Suppressor macrophage treated with lipopolysaccharide for 4 hours (primary cell): Measurements from ENCODE around the gene DCHS1.
A peak's percentile ranks its signal among the peaks of the same experiment; 100 is the strongest.

Experiments used
- DNase-seq: peaks from one replicate; pipeline ENCODE4 v3.0.0-alpha.2; 2020

The DCHS1 gene

GRCh38 chr11:6587360-6587953 is 68.2 kb downstream of the DCHS1 start:
- no peak for DNase-seq

- DNase-seq = no peak
Measured at GRCh38 chr11:6586434-6587359, 68.9 kb downstream of the DCHS1 start.

- no peak for DNase-seq
Measured at GRCh38 chr11:6584528-6584927, 71.1 kb downstream of the DCHS1 start.

GRCh38 chr11:6583584-6583983 is 72.0 kb downstream of the DCHS1 start:
- no peak for DNase-seq

- no peak for DNase-seq
Measured at GRCh38 chr11:6579681-6580080, 75.9 kb downstream of the DCHS1 start.

- DNase-seq = no peak
Measured at GRCh38 chr11:6578134-6578533, 77.5 kb downstream of the DCHS1 start.

GRCh38 chr11:6576471-6577373 is 78.9 kb downstream of the DCHS1 start:
- DNase-seq = peak; percentile 3

- DNase-seq = no peak
Measured at GRCh38 chr11:6574816-6575715, 80.5 kb downstream of the DCHS1 start.

GRCh38 chr11:6572215-6572614 is 83.4 kb downstream of the DCHS1 start:
- no peak for DNase-seq

- no peak for DNase-seq
Measured at GRCh38 chr11:6571434-6572008, 84.1 kb downstream of the DCHS1 start.
